ENCODE measurements around the gene AK5.

The AK5 gene

DNA sequence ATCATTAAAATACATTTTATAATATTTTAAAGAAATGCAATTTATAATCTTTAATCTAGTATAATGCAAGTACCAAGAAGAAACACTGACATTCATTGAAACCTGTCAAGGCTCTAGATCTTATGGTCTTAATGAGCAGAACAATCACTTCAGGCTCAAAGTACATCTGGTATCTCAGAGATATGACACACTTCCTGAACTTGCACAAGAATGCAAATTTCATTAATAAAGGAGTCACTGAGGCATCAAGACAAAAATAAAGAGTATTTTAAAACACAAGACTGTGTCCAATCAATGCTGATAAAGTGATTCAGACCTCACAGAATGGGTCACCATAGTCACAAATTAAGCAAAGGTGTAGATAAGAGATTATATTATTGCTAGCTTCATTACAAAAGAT is 178.1 kb downstream of the AK5 start:
- no peak for DNase-seq

GRCh38 chr1:77461691-77462090 is 179.9 kb downstream of the AK5 start:
- peak; percentile 10 for DNase-seq

- DNase-seq: peak; percentile 50
Observed at GRCh38 chr1:77463216-77463615, 181.4 kb downstream of the AK5 start.

DNA sequence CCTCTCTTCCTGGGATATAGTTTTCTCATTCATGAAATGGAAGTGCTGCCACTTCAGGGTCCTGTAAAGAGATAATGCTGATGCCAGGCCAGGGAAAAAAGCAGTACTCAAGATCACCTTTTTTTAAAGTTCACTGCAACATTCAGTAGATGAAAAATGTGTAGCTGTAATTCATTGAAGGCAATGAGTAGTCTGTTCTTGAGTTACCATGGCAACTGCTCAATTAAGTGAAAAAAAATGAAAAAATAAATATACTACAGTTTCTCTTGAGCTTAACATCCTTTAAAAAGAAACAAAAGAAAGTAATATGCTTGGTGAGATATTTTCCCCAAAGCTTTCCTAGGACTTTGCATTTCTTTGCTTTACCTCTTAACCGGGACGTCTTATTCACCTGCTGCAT is 183.3 kb downstream of the AK5 start:
- no peak for DNase-seq

- DNase-seq: no peak
Observed at GRCh38 chr1:77465922-77466321, 184.1 kb downstream of the AK5 start.

DNA sequence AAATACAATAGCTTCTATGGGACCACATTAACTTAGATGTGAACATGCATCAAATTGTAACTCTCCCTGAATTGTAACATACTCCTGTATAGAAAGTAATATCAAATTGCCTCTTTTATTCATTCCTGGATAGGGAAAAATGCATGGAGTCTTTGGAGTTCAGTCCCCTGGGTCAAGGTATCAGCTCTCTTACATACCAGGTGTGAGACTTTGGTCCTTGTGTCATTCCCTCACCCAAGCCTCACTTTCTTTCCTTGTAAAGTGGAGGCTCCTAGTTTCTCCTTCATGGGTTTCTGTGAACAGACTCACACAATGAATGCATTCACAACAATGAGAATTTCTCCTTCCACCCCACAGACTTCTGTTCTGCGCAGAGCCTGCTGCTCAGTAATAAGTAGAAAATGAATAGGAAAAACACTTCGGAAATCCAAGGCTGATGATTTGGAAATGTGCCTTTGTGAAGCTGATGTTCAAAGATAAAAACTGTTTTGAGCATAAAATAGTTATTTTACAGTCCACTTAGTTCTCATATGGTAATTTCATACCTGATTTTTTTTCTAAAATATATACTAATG is 185.3 kb downstream of the AK5 start:
- no peak for DNase-seq

GRCh38 chr1:77467741-77468140 is 185.9 kb downstream of the AK5 start:
- peak; percentile 26 for DNase-seq

DNA sequence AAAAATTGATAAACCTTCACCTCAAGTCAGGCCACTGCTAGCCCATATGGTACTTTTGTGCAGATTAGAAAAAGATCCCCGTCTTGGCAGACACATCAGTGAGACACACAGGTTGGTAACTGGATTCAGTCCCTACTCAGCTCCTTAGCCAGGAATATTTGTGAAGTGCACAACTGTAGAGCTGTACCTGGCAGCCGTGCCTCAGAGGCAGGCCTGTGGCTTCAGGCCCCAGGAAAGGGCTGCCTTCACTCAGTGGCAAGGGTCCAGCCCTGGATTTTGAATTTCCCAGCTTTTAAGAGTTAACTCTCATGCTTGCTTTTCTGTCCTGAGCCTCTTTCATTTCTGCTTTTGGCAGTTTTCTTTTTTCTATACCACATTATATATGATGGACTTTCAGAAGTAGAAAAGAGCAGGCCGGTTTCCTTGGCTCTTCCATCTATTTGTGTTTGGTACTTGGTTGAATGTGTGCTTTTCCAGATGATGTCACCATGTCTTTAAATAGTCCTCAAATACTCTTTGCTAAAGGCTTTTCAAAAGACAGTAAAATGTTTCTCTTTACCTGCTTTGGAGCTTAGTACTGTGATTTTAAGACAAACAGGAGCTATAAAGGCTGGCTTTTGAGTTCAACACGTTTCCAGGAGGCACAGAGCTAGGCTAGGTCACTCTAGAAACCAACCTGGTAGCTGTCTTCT is 186.6 kb downstream of the AK5 start:
- DNase-seq: no peak

GRCh38 chr1:77468949-77469710 is 187.3 kb downstream of the AK5 start:
- DNase-seq: peak; percentile 12

GRCh38 chr1:77471691-77472090 is 189.9 kb downstream of the AK5 start:
- DNase-seq: no peak

- DNase-seq: peak; percentile 75
Observed at GRCh38 chr1:77473690-77474089, 191.9 kb downstream of the AK5 start.

- DNase-seq: no peak
Observed at GRCh38 chr1:77475641-77476040, 193.8 kb downstream of the AK5 start.

DNA sequence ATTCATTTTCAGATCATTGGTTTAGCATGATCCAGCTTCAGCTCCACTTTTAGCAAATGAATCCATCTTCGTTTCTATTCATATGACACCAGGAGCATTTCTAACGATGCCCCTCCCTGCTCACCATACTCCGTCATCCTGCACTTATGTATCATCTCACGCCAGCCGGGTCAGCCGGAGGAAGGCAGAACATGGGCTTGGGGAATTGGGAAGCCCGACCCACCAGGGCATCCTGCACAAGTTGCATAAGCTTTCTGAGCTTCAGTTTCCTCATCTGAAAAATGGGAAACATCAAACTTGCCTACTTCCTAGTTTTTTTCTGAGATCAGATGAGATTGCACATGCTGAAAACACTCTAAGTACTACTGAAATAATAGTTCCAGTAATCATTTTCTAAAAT is 194.7 kb downstream of the AK5 start:
- no peak for DNase-seq

DNA sequence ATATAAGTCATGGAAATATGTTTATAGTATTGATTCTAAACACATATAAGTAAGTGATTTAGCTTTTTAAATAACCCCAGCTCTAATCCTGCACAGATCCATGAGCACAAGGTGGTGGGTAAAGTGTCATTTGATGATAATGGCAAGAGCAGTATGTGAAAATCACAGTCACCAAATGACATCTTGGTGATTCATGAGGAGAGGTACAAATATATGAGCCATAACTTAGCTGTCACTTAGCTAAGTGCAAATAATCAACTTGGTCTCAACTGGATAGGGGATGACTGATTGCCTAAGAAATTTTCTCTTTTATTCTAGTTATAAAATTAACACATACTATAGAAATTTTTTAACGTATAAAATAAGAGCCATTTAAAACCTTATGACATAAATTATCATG is 202.5 kb downstream of the AK5 start:
- no peak for DNase-seq

DNA sequence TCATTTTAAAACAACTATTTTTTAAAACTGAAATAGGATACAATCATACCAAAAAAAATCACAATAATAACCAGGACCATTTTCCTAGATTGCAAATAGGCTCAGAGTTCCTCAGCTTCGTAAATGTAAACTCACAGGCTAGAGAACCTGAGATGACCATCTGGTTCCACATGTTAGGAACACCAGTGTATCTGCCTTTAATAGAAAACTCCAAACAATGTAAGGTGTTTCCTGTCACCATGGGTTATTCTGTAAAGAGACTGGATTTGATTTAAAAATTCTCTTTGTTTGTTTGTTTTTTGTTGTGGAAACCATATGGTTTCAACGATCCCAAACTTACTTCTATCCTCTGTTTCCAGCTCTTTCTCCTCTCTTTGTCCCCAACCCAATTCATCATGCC is 203.1 kb downstream of the AK5 start:
- no peak for DNase-seq

DNA sequence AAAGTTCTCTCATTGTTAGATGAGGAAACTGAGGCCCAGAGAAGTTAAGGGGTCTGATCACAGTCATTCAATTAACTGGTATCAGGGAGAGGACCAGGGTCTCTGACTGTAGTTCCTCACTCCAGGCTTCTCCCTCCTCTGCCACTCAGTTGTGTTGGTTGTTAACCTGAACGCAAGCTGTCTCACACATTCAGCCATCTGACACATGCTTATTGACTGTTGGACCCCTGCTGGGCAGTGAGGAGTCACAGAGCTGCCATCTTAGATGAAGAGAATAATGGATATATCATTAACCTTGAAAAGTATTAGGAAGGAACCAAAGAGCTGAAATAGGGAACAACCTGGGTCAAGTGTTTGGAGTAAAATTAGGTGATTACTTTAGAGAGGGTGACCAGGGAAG is 205.8 kb downstream of the AK5 start:
- no peak for DNase-seq

GRCh38 chr1:77489910-77490309 is 208.1 kb downstream of the AK5 start:
- DNase-seq: peak; percentile 40

DNA sequence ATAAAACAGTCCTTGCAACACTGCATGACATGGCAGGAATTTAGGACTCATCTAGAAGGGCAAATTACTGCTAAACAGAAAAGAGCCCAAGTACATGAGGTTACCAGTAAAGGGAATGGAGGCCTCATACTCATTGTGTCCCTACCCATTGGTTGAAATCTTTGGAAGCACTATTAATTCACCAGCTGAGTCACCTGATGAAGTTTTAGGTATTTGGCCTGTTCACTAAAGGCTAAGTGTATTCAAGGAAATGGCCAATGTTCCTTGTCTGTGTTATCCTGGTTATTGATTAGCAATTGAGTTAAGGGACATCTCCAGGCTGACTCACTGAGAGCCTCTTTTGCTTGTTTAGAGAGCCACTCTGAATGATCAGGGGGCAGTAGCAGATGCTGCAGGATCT is 212.2 kb downstream of the AK5 start:
- DNase-seq: no peak

DNA sequence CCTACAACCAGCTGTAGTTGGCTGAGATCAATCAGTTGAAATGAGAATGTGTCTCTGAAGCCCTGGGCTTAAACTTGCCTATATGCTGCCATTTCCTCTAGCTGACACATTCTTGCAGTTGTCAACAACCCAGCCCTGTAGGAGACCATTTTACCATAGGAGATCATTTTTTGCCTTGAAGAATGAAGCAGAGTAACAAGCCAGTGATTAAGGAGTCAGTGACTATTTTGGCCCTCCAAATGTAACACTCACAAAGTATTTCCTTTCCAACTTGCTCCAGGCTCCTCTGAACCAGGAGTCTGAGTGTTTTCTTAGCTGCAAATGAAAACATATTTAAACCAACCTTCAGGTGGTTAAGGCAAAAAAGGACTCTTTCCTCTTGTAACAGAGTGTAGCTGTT is 217.1 kb downstream of the AK5 start:
- DNase-seq: no peak

DNA sequence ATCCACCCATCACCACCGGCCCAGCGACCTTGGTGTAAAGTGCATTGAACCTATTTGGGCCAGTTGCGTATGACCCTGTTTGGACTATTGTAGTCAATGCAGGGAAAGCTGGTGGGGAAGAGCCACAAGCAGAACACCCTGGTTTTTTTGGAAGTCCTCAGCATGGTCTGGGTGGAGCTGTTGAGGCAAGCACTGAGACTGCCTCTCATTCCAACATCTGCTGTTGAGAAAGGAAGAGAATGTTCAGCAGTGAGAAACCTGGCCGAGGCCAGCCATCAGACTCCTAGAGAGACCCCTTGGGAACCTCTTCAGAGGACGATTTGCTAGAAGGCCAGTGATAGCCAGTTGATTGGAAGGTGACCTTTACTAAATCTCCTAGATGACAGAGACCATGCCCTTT is 217.6 kb downstream of the AK5 start:
- no peak for DNase-seq

DNA sequence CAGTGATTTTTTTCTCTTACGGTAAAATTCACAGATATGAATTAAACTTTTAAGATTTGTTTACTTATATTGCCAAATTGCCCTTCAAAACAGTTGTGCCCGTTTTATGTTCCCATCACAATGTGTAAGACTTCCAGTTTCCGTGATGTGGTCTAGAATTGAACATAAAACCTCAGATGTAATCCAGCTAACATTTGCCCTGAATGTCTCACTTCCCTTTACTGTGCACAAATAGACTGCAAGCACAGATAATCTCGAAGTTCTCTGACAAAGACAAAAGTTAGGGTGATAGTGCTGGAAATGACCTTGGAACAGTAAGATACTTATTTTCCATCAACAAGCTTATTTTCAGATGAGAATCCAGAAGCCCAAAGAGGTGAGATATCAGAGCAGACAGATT is 223.2 kb downstream of the AK5 start:
- no peak for DNase-seq

- no peak for DNase-seq
Observed at GRCh38 chr1:77506771-77507170, 225.0 kb downstream of the AK5 start.

DNA sequence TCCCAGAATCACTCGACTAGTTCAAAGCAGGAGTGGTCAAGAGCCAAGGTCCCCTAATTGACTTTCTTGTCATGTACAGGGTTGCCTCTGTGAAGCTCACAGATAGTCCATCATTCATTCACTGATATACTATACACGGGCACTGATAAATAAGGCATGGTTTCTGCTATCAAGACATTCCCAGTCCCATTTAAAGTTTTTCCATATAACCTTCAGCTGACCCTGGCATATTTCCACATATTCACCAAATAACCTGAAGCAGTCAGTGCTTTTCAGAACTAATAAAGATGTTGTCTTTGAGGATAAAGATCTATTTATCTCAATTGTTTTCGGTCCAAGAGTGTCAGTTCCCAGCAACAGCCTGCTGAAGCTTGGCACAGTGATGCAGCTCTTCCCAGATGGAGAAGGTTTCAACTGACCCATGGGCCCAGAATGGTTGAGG is 227.3 kb downstream of the AK5 start:
- no peak for DNase-seq

DNA sequence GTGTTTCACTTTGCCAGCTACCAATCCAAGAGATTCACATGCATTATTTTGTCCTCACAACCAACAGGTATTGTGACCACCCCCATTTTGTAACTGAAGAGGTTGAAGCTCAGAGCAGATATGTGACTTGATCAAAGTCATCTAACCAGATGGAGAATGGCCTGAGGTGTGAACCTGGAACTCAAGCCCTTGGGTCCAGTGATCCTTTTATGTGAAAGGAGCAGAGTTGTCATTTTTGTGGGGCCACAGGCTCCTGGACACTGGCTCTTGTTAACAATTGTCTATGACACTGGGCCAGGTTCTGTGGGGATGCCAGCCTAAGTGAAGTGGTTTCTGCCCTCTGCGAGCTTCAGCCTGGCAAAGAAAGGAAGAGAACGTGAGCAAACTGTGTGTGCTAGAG is 228.1 kb downstream of the AK5 start:
- no peak for DNase-seq

All from fibroblast of upper back skin (primary cell).